IMR-90 (cell line): ENCODE results near the gene INSYN1. TPM values are rescaled to one million over a fixed set of nuclear protein-coding genes. Genes with fewer than 3 reads are reported as not detected.

Experiments
- ATAC-seq: fragments of 200-7000 bp; cut with Tn5 transposase; 2 replicates; pipeline ENCODE4 v1.9.1; 2020; ENCODE audit warnings: low read depth, mild to moderate bottlenecking, moderate library complexity
- BruUV-seq: library from RNA; stranded (reverse); fragments of 400-500 nt; replicated peaks from 2 replicates; lab custom pipeline; 2021; lab: Mats Ljungman, UMichigan
- CTCF ChIA-PET: fragments of 300-600 bp; formaldehyde crosslinking; extraction: SDS; loops from one replicate; lab custom pipeline; 2021; ENCODE audit warnings: antibody characterized with exemption; lab: Yijun Ruan, JAX
- POLR2A ChIA-PET: fragments of 300-600 bp; sonication (Branson Sonifier 250); formaldehyde crosslinking; loops from one replicate; lab custom pipeline; 2022; ENCODE audit warnings: antibody characterized with exemption; ENCODE audit not compliant: unreplicated experiment; lab: Charles Lee
- DNase-seq: peaks from one replicate; pipeline ENCODE4 v3.0.0; 2013
- H2AFZ ChIP-seq: replicated peaks from 2 replicates; pipeline ENCODE3; 2013; ENCODE audit warnings: low read length, mild to moderate bottlenecking; ENCODE audit not compliant: poor library complexity
- H2AK5ac ChIP-seq: 2 replicates; pipeline ENCODE4 v1.6.1; 2013; ENCODE audit warnings: low read depth, low read length, inconsistent platforms
- H2AK9ac ChIP-seq: replicated peaks from 2 replicates; pipeline ENCODE3; 2013; ENCODE audit warnings: mild to moderate bottlenecking, low read depth, low read length, moderate library complexity; ENCODE audit not compliant: poor library complexity
- H2BK120ac ChIP-seq: 2 replicates; pipeline ENCODE4 v1.6.1; 2013; ENCODE audit warnings: low read depth, low read length, inconsistent platforms
- H2BK15ac ChIP-seq: 3 replicates; pipeline ENCODE4 v1.6.1; 2013; ENCODE audit warnings: low read depth, low read length, inconsistent platforms
- H2BK20ac ChIP-seq: 2 replicates; pipeline ENCODE4 v1.6.1; 2013; ENCODE audit warnings: low read depth, mild to moderate bottlenecking, inconsistent platforms, low read length, moderate library complexity
- H2BK5ac ChIP-seq: 2 replicates; pipeline ENCODE4 v1.6.1; 2013; ENCODE audit warnings: mild to moderate bottlenecking, low read depth, low read length, inconsistent platforms; ENCODE audit not compliant: poor library complexity, severe bottlenecking
- H3K14ac ChIP-seq: replicated peaks from 2 replicates; pipeline ENCODE4 v1.6.1; 2013; ENCODE audit warnings: low read depth, low read length, inconsistent platforms
- H3K18ac ChIP-seq: 2 replicates; pipeline ENCODE4 v1.6.1; 2013; ENCODE audit warnings: low read depth, low read length, control low read depth
- H3K23ac ChIP-seq: 2 replicates; pipeline ENCODE4 v1.6.1; 2013; ENCODE audit warnings: low read depth, low read length, inconsistent platforms
- H3K27ac ChIP-seq: 2 replicates; pipeline ENCODE4 v1.5.1; 2013; ENCODE audit warnings: mild to moderate bottlenecking, control low read depth, low read length; ENCODE audit not compliant: insufficient read depth
- H3K27me3 ChIP-seq: 2 replicates; pipeline ENCODE4 v1.6.1; 2013; ENCODE audit warnings: low read length; ENCODE audit not compliant: control insufficient read depth, insufficient read depth
- H3K36me3 ChIP-seq: 2 replicates; pipeline ENCODE4 v1.6.1; 2013; ENCODE audit warnings: low read length, mixed read lengths; ENCODE audit not compliant: control insufficient read depth, insufficient read depth
- H3K4ac ChIP-seq: 2 replicates; pipeline ENCODE4 v1.6.1; 2013; ENCODE audit warnings: low read depth, low read length, inconsistent platforms
- H3K4me1 ChIP-seq: 2 replicates; pipeline ENCODE4 v1.6.1; 2013; ENCODE audit warnings: low read length, mixed read lengths; ENCODE audit not compliant: control insufficient read depth, insufficient read depth
- H3K4me2 ChIP-seq: 2 replicates; pipeline ENCODE4 v1.6.1; 2013; ENCODE audit warnings: low read depth, mild to moderate bottlenecking, control low read depth, low read length, moderate library complexity
- H3K4me3 ChIP-seq: 2 replicates; pipeline ENCODE4 v1.5.1; 2013; ENCODE audit warnings: low read depth, mild to moderate bottlenecking, control low read depth, low read length, moderate library complexity; ENCODE audit not compliant: insufficient read depth
- H3K56ac ChIP-seq: 2 replicates; pipeline ENCODE4 v1.6.1; 2013; ENCODE audit warnings: low read length, inconsistent platforms; ENCODE audit not compliant: insufficient read depth; ENCODE audit errors: extremely low read depth
- H3K79me1 ChIP-seq, 2 experiments: 2 replicates each; pipeline ENCODE4 v1.6.1; 2013; ENCODE audit warnings: low read length in 2 of 2, inconsistent platforms in 1 of 2, low read depth in 1 of 2
- H3K9ac ChIP-seq: 2 replicates; pipeline ENCODE4 v1.6.1; 2013; ENCODE audit warnings: low read depth, low read length, control low read depth
- H3K9me1 ChIP-seq: 2 replicates; pipeline ENCODE4 v1.6.1; 2013; ENCODE audit warnings: low read length, inconsistent platforms; ENCODE audit not compliant: insufficient read depth
- H3K9me3 ChIP-seq: 2 replicates; pipeline ENCODE4 v1.6.1; 2013; ENCODE audit warnings: low read length; ENCODE audit not compliant: control insufficient read depth, insufficient read depth
- H4K20me1 ChIP-seq: 2 replicates; pipeline ENCODE4 v1.6.1; 2013; ENCODE audit warnings: low read length, inconsistent platforms; ENCODE audit not compliant: insufficient read depth
- H4K5ac ChIP-seq: 2 replicates; pipeline ENCODE4 v1.6.1; 2013; ENCODE audit warnings: mild to moderate bottlenecking, low read depth, low read length, control low read depth
- H4K8ac ChIP-seq, 2 experiments: 2 replicates each; pipeline ENCODE4 v1.6.1; 2013; ENCODE audit warnings: low read depth in 2 of 2, low read length in 2 of 2, control low read depth in 1 of 2, inconsistent platforms in 1 of 2
- H4K91ac ChIP-seq: 2 replicates; pipeline ENCODE4 v1.6.1; 2013; ENCODE audit warnings: low read depth, low read length, inconsistent platforms; ENCODE audit not compliant: insufficient read depth
- CHD1 ChIP-seq: IDR thresholded peaks from 2 replicates; pipeline ENCODE4 v1.6.1; 2012; ENCODE audit warnings: low read depth, low read length, improper control_type of control experiment
- FOS ChIP-seq: fragments of 150-350 bp; IDR thresholded peaks from 2 replicates; pipeline ENCODE4 v1.6.1; 2016; ENCODE audit warnings: low read depth, low read length
- MAFK ChIP-seq: IDR thresholded peaks from 2 replicates; pipeline ENCODE4 v1.6.1; 2012; ENCODE audit warnings: low read depth, low read length, improper control_type of control experiment
- MXI1 ChIP-seq: IDR thresholded peaks from 2 replicates; pipeline ENCODE4 v1.6.1; 2012; ENCODE audit warnings: low read depth, mild to moderate bottlenecking, low read length, moderate library complexity, borderline replicate concordance
- NFE2L2 ChIP-seq: fragments of 150-350 bp; IDR thresholded peaks from 2 replicates; pipeline ENCODE4 v1.6.1; 2016; ENCODE audit warnings: low read depth, mild to moderate bottlenecking, low read length
- POLR2A ChIP-seq: IDR thresholded peaks from 2 replicates; pipeline ENCODE4 v1.6.1; 2012; ENCODE audit warnings: mild to moderate bottlenecking, low read depth, low read length
- RAD21 ChIP-seq: IDR thresholded peaks from 2 replicates; pipeline ENCODE4 v1.6.1; 2012; ENCODE audit warnings: low read length, improper control_type of control experiment
- RCOR1 ChIP-seq: IDR thresholded peaks from 2 replicates; pipeline ENCODE4 v1.6.1; 2012; ENCODE audit warnings: mild to moderate bottlenecking, low read length, improper control_type of control experiment; ENCODE audit not compliant: insufficient replicate concordance
- RFX5 ChIP-seq: IDR thresholded peaks from 2 replicates; pipeline ENCODE4 v1.8.0; 2012; ENCODE audit warnings: low read depth, mild to moderate bottlenecking, low read length, moderate library complexity
- WGBS, 2 experiments: methylation state at CpG; one replicate each; pipeline versions ENCODE4 v1.1.5 to v1.1.7; 2013; ENCODE audit warnings: missing lambda C conversion rate in 2 of 2; ENCODE audit not compliant: insufficient read length in 1 of 2; ENCODE audit errors: extremely low coverage in 2 of 2; 5-methylcytosine and 5-hydroxymethylcytosine counted together
- dilution Hi-C: fragments of 300-500 bp; cut with HindIII; formaldehyde crosslinking; loops from one replicate; pipeline ENCODE4 v1.14.3; 2018; ENCODE audit warnings: low sequenced_read_pairs; ENCODE audit not compliant: unreplicated experiment
- in situ Hi-C: fragments of 300-500 bp; cut with MboI; formaldehyde crosslinking; loops from 3 replicates; pipeline ENCODE4 v1.14.3; 2019; ENCODE audit warnings: low sequenced_read_pairs, inconsistent platforms, mixed read lengths
- intact Hi-C: fragments of 100-400 bp; cut with micrococcal nuclease; formaldehyde crosslinking; loops from 2 replicates; pipeline ENCODE4 v1.10.0; 2022
- polyA plus RNA-seq, 3 experiments: library from polyadenylated mRNA; depleted of rRNA; stranded (reverse); fragments of >200 nt; gene quantifications; 2 replicates each; pipeline ENCODE4 v1.2.3, GENCODE V29; 2012; ENCODE audit warnings: low replicate concordance in 1 of 3
- total RNA-seq: library from RNA; depleted of rRNA; stranded (reverse); fragments of >200 nt; gene quantifications from 2 replicates; pipeline ENCODE4 v1.2.3, GENCODE V29; 2012
- TF ChIP-seq, protein P1 (sequence below): conservative IDR thresholded peaks from 2 replicates; pipeline ENCODE4 v1.5.1; 2012; ENCODE audit warnings: mild to moderate bottlenecking, low read depth, low read length, improper control_type of control experiment
- TF ChIP-seq, protein P2 (sequence below): fragments of 150-350 bp; IDR thresholded peaks from 2 replicates; pipeline ENCODE4 v1.6.1; 2016; ENCODE audit warnings: low read depth, mild to moderate bottlenecking, low read length, moderate library complexity, borderline replicate concordance
- TF ChIP-seq, protein P3 (sequence below): fragments of 150-350 bp; IDR thresholded peaks from 2 replicates; pipeline ENCODE4 v1.6.1; 2017; ENCODE audit warnings: mild to moderate bottlenecking, antibody characterized with exemption, low read length, low read depth

Gene INSYN1
- total and polyA plus RNA-seq, 2 of the 4 experiments (the other 2 are of a cell fraction): 0.18 to 0.34 TPM

- Histone ChIP-seq H4K20me1 (no peaks in the 10 kb centered on the region), H3K4ac (no peak overlapping the region), H3K9me3 (0 out of 2 replicates have a peak, but pooled peaks cover 2% of the 10 kb centered on the region), H3K56ac (no peak overlapping the region), H2BK20ac (no peak overlapping the region), H2AK5ac (no peak overlapping the region), H2BK120ac (no peak overlapping the region), H2BK15ac (no peak overlapping the region), H4K91ac (no peak overlapping the region), H3K9me1 (no peaks in the 10 kb centered on the region; the same call in 1 of the 2 replicates), H3K4me3 (no peak overlapping the region), H3K4me2 (no peak overlapping the region), H2BK5ac (no peak overlapping the region), H3K4me1 (no peaks in the 10 kb centered on the region), H3K9ac (no peak overlapping the region), H2AFZ (no peak overlapping the region), H3K27me3 (peaks cover 68% of the 10 kb centered on the region), H3K79me1 (no peaks in the 10 kb centered on the region), H3K23ac (no peak overlapping the region), H4K5ac (no peak overlapping the region), H3K27ac (no peak overlapping the region), H3K18ac (no peak overlapping the region), H2AK9ac (no peak overlapping the region), H4K8ac (no peak overlapping the region), H3K36me3 (no peaks in the 10 kb centered on the region), H3K14ac (no peak overlapping the region)
- intact Hi-C loops (no loop called here), in situ Hi-C loops (no loop called here), dilution Hi-C loops (no loop called here)
- DNase-seq (no peak), ATAC-seq (no peak)
- CTCF ChIA-PET: no interaction called here
- no TSS peak for BruUV-seq
- 40% methylated on average over 2 of the region's 5 CpGs; no CpG with 5 or more reads in 1 of the 2 experiments for WGBS, 2 experiments
- POLR2A ChIA-PET: no interaction called here
- TF ChIP-seq RFX5: no peak
- TF ChIP-seq, protein P1, sequence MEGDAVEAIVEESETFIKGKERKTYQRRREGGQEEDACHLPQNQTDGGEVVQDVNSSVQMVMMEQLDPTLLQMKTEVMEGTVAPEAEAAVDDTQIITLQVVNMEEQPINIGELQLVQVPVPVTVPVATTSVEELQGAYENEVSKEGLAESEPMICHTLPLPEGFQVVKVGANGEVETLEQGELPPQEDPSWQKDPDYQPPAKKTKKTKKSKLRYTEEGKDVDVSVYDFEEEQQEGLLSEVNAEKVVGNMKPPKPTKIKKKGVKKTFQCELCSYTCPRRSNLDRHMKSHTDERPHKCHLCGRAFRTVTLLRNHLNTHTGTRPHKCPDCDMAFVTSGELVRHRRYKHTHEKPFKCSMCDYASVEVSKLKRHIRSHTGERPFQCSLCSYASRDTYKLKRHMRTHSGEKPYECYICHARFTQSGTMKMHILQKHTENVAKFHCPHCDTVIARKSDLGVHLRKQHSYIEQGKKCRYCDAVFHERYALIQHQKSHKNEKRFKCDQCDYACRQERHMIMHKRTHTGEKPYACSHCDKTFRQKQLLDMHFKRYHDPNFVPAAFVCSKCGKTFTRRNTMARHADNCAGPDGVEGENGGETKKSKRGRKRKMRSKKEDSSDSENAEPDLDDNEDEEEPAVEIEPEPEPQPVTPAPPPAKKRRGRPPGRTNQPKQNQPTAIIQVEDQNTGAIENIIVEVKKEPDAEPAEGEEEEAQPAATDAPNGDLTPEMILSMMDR: no peak
- no peak for TF ChIP-seq POLR2A
- TF ChIP-seq RAD21: no peak
- TF ChIP-seq CHD1: no peak
- no peak for TF ChIP-seq FOS
- TF ChIP-seq, protein P2, sequence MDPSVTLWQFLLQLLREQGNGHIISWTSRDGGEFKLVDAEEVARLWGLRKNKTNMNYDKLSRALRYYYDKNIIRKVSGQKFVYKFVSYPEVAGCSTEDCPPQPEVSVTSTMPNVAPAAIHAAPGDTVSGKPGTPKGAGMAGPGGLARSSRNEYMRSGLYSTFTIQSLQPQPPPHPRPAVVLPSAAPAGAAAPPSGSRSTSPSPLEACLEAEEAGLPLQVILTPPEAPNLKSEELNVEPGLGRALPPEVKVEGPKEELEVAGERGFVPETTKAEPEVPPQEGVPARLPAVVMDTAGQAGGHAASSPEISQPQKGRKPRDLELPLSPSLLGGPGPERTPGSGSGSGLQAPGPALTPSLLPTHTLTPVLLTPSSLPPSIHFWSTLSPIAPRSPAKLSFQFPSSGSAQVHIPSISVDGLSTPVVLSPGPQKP: no peak
- TF ChIP-seq, protein P3, sequence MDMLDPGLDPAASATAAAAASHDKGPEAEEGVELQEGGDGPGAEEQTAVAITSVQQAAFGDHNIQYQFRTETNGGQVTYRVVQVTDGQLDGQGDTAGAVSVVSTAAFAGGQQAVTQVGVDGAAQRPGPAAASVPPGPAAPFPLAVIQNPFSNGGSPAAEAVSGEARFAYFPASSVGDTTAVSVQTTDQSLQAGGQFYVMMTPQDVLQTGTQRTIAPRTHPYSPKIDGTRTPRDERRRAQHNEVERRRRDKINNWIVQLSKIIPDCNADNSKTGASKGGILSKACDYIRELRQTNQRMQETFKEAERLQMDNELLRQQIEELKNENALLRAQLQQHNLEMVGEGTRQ: no peak
- no peak for TF ChIP-seq RCOR1
- TF ChIP-seq MAFK: no peak
- no peak for TF ChIP-seq MXI1
- no peak for TF ChIP-seq NFE2L2
Measured at GRCh38 chr15:73789521-73790240, 36.5 kb upstream of the INSYN1 start.
